SHP77 treated with DMSO at 0.1 percent for 48 hours (cell line): ENCODE measurements around the gene RTF2.

ENCODE experiments used
- DNase-seq: peaks from one replicate; lab custom pipeline; 2025; lab: John Stamatoyannopoulos, UW

The RTF2 gene

DNA sequence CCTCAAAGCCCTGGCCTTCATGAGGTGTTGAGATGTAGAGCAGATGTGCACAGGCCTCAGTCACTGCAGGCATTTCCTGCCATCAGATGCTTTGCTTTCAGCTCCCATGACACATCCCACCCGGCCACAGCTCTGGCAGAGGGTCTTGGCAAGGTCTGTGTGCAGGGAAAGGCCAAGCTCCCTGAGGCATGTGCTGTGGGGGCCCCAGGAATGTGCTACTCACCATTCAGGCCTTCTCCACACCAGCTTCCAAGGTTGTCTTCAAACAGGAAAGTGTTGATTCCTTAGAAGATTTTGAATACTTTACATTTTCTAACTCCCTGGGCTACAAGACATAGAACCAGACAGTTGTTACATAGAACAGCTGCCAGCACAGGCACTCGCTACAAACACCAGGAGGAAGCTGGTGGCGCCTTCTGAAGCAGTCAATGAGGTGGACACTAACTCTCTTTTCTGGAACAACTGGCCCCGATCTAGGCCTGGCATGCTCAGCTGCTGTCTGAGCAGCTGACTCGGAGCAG is 28.6 kb upstream of the RTF2 start:
- no peak for DNase-seq

GRCh38 chr20:56440346-56441007 is 27.9 kb upstream of the RTF2 start:
- DNase-seq: no peak

- no peak for DNase-seq
These were observed 25.8 kb upstream of the RTF2 start for GRCh38 chr20:56442389-56443365.

GRCh38 chr20:56443654-56444540 is 24.5 kb upstream of the RTF2 start:
- DNase-seq: no peak

- no peak for DNase-seq
These were observed 23.3 kb upstream of the RTF2 start for GRCh38 chr20:56445130-56445529.

DNA sequence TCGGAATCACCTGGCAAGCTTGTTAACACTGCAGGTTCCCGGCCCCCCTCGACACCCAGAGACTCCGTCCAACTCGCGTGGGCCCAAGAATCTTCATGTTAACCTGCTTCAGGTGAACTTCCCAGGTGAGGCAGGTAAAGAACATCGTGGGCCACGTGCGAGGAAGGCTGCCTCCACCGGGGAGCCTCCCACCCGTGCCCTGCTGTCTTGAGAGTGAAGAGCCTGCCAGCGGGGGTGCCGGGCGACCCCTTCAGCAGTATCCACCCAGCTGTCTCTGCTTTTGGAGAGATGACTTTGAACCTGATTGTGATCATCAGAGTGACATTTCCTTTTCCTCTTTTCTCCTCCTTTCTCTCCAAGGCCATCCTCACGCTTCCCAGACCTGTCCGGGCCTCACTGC is 22.9 kb upstream of the RTF2 start:
- DNase-seq: no peak

GRCh38 chr20:56447227-56447626 is 21.2 kb upstream of the RTF2 start:
- DNase-seq: no peak

DNA sequence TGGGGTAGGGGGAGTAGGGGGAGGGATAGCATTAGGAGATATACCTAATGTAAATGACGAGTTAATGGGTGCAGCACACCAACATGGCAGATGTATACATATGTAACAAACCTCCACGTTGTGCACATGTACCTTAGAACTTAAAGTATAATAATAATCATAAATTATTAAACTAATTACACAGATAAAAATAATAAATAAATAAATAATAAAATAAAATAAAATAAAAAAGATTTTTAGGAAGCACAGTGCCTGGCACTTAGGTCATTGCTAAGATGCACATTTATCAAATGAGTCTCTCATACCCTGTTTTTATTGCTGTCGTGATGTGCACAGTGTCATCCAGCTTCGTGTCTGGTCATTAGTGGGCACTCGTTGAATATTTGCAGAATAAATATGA is 19.0 kb upstream of the RTF2 start:
- no peak for DNase-seq

GRCh38 chr20:56451056-56451765 is 17.2 kb upstream of the RTF2 start:
- DNase-seq: no peak

- no peak for DNase-seq
These were observed 15.1 kb upstream of the RTF2 start for GRCh38 chr20:56453352-56453751.

DNA sequence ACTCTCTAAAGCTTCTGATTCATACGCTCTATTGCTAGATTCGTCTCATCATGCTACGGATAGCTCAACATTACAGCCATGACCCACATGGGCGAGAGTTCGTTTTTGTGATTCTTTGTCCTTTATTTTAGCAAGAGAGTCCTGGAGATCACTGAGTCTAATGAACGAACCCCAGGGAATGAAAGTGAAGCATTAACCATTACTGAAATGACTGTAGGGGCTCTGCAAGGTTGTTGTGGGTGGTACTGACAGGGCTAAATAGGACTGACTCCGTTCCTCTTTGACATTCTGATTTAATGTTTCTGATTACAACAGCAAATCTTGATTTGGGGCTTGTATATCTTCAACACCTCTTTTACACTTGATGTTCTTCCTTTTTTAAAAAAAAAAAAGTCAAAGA is 13.7 kb upstream of the RTF2 start:
- DNase-seq: no peak

GRCh38 chr20:56458206-56458821 is 10.1 kb upstream of the RTF2 start:
- DNase-seq: no peak

GRCh38 chr20:56460459-56460858 is 8.0 kb upstream of the RTF2 start:
- DNase-seq: no peak

- DNase-seq: no peak
These were observed 6.9 kb upstream of the RTF2 start for GRCh38 chr20:56461576-56461975.

DNA sequence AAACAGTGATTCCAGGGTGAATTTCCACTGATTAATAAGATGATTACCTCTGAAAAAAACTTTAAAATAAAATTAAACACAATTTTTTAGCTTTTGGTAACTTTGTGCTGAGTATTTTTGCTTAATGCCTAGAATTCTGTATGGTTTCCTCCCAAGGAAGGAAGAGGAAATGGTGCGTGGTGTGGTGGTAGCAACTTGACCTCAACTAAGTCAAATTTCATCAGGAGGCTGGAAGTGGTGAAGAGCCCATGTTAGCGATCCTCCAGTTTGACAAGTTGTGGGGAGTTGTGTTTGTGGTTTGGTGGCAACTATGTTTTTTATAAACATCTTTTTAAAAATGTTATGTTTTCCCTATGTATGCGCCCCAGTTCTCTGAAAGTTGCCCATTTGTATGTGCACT is 5.0 kb upstream of the RTF2 start:
- no peak for DNase-seq

GRCh38 chr20:56465997-56466396 is 2.4 kb upstream of the RTF2 start:
- no peak for DNase-seq

DNA sequence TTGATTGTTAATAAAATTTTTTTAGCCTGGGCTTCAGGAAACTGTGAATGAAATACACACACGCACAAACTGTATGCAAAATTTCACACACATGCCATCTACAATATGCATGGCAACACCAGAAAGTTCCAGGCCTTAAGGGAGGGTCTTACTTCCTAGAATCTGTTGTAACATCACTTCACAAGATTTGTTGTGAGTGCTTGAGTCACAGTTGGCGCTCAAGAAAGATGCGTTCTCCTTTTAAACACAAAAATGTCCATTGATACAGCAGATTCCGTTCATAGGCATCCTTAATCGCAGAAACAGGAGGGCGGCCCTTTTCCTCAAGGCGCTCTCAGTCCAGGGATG is 485 bp upstream of the RTF2 start:
- DNase-seq: no peak

GRCh38 chr20:56469077-56469449 is 636 bp downstream of the RTF2 start:
- DNase-seq: no peak

DNA sequence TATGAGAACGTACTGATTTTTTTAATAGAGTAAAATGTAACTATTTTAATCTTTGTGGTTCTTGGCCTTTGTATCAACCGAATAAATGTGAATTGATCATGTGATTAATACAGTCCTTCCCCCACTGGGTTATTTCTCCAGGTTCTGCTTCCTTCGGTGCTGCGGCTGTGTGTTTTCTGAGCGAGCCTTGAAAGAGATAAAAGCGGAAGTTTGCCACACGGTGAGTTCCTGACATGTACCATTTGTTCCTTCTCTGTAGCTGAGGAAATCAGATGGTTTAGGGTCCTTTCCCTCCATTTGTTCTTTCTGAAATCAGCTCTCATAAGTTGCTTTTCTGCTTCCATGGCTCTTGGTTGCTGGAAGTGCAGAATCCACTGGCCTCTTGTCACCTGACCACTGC is 15.5 kb downstream of the RTF2 start:
- no peak for DNase-seq

DNA sequence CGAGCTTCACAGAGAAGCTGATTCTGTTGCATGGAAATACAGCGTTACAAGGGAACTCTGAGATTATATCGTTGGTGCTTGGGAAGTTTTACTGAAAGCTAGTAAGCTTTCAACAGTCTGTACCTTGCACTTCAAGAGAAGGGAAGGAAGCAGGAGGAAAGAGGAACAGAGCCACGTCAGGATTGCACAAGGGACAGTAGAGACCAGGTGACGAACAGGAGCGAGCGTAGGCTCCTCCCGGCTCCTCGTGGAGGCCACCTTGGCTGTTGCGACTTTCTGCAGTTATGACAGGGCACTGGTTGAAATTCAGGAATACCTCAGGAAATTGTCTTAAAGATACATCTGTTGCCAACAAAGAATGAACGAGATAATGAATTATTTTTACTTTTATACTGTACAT is 18.8 kb downstream of the RTF2 start:
- no peak for DNase-seq

GRCh38 chr20:56488566-56488965 is 20.1 kb downstream of the RTF2 start:
- no peak for DNase-seq
